ENCODE data around the gene SSR1. TPM values are rescaled to one million over a fixed set of nuclear protein-coding genes. Genes with fewer than 3 reads are reported as not detected.
A peak's percentile ranks its signal among the peaks of the same experiment; 100 is the strongest.

The SSR1 gene
- polyA plus RNA-seq, 1 experiment, result 173 TPM

- POLR2A ChIA-PET, result no interaction called here
- CTCF ChIA-PET, result no interaction called here
- Histone ChIP-seq H3K36me3 (ENCODE audit: control insufficient read depth, insufficient read depth, low read length) (peaks cover 9% of the 10 kb centered on the region), H3K4me3 (ENCODE audit: low read depth, low read length) (peak overlapping the region; percentile 29), H3K27me3 (ENCODE audit: control insufficient read depth, insufficient read depth, low read length) (no peaks in the 10 kb centered on the region)
- no peak for DNase-seq (ENCODE audit: low read depth)
- TF ChIP-seq CTCF (IDR thresholded peaks at IDR 0.05; ENCODE audit: insufficient read depth, low read depth, low read length), result no peak
Measured at GRCh38 chr6:7311176-7311575, 1.8 kb downstream of the SSR1 start.

- TF ChIP-seq CTCF (IDR thresholded peaks at IDR 0.05; ENCODE audit: insufficient read depth, low read depth, low read length), result no peak
- peaks cover 10% of the 10 kb centered on the region for H3K36me3 ChIP-seq (ENCODE audit: control insufficient read depth, insufficient read depth, low read length)
Measured at GRCh38 chr6:7309050-7309449, 3.9 kb downstream of the SSR1 start.

GRCh38 chr6:7307533-7307932 is 5.5 kb downstream of the SSR1 start:
- ChIA-PET POLR2A (no interaction called here), CTCF (no interaction called here)
- TF ChIP-seq CTCF (IDR thresholded peaks at IDR 0.05; ENCODE audit: insufficient read depth, low read depth, low read length), result no peak
- no peak overlapping the region for H3K4me3 ChIP-seq (ENCODE audit: low read depth, low read length)
- no peak for DNase-seq (ENCODE audit: low read depth)
- H3K27me3 ChIP-seq (ENCODE audit: control insufficient read depth, insufficient read depth, low read length), result no peaks in the 10 kb centered on the region
- H3K36me3 ChIP-seq (ENCODE audit: control insufficient read depth, insufficient read depth, low read length), result peaks cover 10% of the 10 kb centered on the region

More at GRCh38 chr6:7309050-7309449, 3.9 kb downstream of the SSR1 start:
- H3K4me3 ChIP-seq (ENCODE audit: low read depth, low read length), result no peak overlapping the region
- POLR2A ChIA-PET, result no interaction called here
- CTCF ChIA-PET, result interaction anchor here (0.6 kb wide), 1 partner anchor 11 kb away, joined by 4 read pairs; no protein-coding TSS in a partner anchor
- no peak for DNase-seq (ENCODE audit: low read depth)
- no peaks in the 10 kb centered on the region for H3K27me3 ChIP-seq (ENCODE audit: control insufficient read depth, insufficient read depth, low read length)

- DNase-seq (ENCODE audit: low read depth), result no peak
- Histone ChIP-seq H3K36me3 (ENCODE audit: control insufficient read depth, insufficient read depth, low read length) (peaks cover 18% of the 10 kb centered on the region), H3K4me3 (ENCODE audit: low read depth, low read length) (no peak overlapping the region), H3K27me3 (ENCODE audit: control insufficient read depth, insufficient read depth, low read length) (no peaks in the 10 kb centered on the region)
- no peak for TF ChIP-seq CTCF (IDR thresholded peaks at IDR 0.05; ENCODE audit: insufficient read depth, low read depth, low read length)
- ChIA-PET POLR2A (no interaction called here), CTCF (interaction anchor here (1.3 kb wide), 2 partner anchors 29 to 581 kb away, joined by 5 to 6 read pairs; no protein-coding TSS in a partner anchor)
Measured at GRCh38 chr6:7304821-7305220, 8.2 kb downstream of the SSR1 start.

GRCh38 chr6:7301702-7302101 is 11.3 kb downstream of the SSR1 start:
- CTCF ChIA-PET, result interaction anchor here (0.8 to 1.1 kb wide), 2 partner anchors 8 to 12 kb away, joined by 3 read pairs; no protein-coding TSS in a partner anchor
- H3K36me3 ChIP-seq (ENCODE audit: control insufficient read depth, insufficient read depth, low read length), result peaks cover 18% of the 10 kb centered on the region

More at GRCh38 chr6:7301702-7302101, 11.3 kb downstream of the SSR1 start:
- H3K27me3 ChIP-seq (ENCODE audit: control insufficient read depth, insufficient read depth, low read length), result no peaks in the 10 kb centered on the region
- POLR2A ChIA-PET, result no interaction called here
- no peak overlapping the region for H3K4me3 ChIP-seq (ENCODE audit: low read depth, low read length)
- no peak for DNase-seq (ENCODE audit: low read depth)
- no peak for TF ChIP-seq CTCF (IDR thresholded peaks at IDR 0.05; ENCODE audit: insufficient read depth, low read depth, low read length)
